ENCODE measurements around the gene NT5C2. TPM values are rescaled to one million over a fixed set of nuclear protein-coding genes. Genes with fewer than 3 reads are reported as not detected.
"Not testable (repeated sequence)": the region's sequence is repeated elsewhere in the genome, so short reads cannot be mapped to it uniquely, and the experiment has no call there.

NT5C2 gene
- total and polyA plus RNA-seq, 4 donors, result 89.2 to 118 (median 94.1) TPM

- peak in 1 of 6 donors; percentile 8 for DNase-seq (ENCODE audit: low read depth in 4 of 6, low spot score in 6 of 6)
- H3K27me3 ChIP-seq (ENCODE audit: control insufficient read depth, insufficient read depth, low read length), result no peaks in the 10 kb centered on the region
- no peak overlapping the region for H3K4me3 ChIP-seq (ENCODE audit: low read depth, low read length)
- WGBS (ENCODE audit: insufficient coverage), result 80% methylated on average over 1 of the region's 1 CpG
- no peaks in the 10 kb centered on the region for H3K9me3 ChIP-seq (ENCODE audit: control insufficient read depth, insufficient read depth, low read length)
- no peaks in the 10 kb centered on the region for H3K4me1 ChIP-seq (ENCODE audit: control insufficient read depth, insufficient read depth, low read length)
- peaks cover 8% of the 10 kb centered on the region for H3K36me3 ChIP-seq (ENCODE audit: control insufficient read depth, insufficient read depth, low read length)
- H3K27ac ChIP-seq (ENCODE audit: low read depth, low read length), result no peak overlapping the region
These were observed 52.6 kb downstream of the NT5C2 start for GRCh38 chr10:103140469-103140868.

- Histone ChIP-seq H3K27ac (ENCODE audit: low read depth, low read length) (no peak overlapping the region), H3K4me1 (ENCODE audit: control insufficient read depth, insufficient read depth, low read length) (no peaks in the 10 kb centered on the region), H3K4me3 (ENCODE audit: low read depth, low read length) (no peak overlapping the region), H3K9me3 (ENCODE audit: control insufficient read depth, insufficient read depth, low read length) (no peaks in the 10 kb centered on the region), H3K27me3 (ENCODE audit: control insufficient read depth, insufficient read depth, low read length) (no peaks in the 10 kb centered on the region), H3K36me3 (ENCODE audit: control insufficient read depth, insufficient read depth, low read length) (peaks cover 8% of the 10 kb centered on the region)
- no peak for DNase-seq (ENCODE audit: low read depth in 4 of 6, low spot score in 6 of 6)
- WGBS (ENCODE audit: insufficient coverage), result 80% methylated on average over 2 of the region's 3 CpGs
These were observed 53.3 kb downstream of the NT5C2 start for GRCh38 chr10:103139803-103140202.

GRCh38 chr10:103135168-103135567, 57.9 kb downstream of the NT5C2 start:
- not testable (repeated sequence) for H3K4me3 ChIP-seq (ENCODE audit: low read depth, low read length); H3K27me3 ChIP-seq (ENCODE audit: control insufficient read depth, insufficient read depth, low read length); DNase-seq (ENCODE audit: low read depth in 4 of 6, low spot score in 6 of 6); H3K27ac ChIP-seq (ENCODE audit: low read depth, low read length); H3K9me3 ChIP-seq (ENCODE audit: control insufficient read depth, insufficient read depth, low read length); H3K4me1 ChIP-seq (ENCODE audit: control insufficient read depth, insufficient read depth, low read length)
- 100% methylated on average over 3 of the region's 3 CpGs for WGBS (ENCODE audit: insufficient coverage)
- peaks cover 10% of the 10 kb centered on the region for H3K36me3 ChIP-seq (ENCODE audit: control insufficient read depth, insufficient read depth, low read length)

GRCh38 chr10:103130910-103131309, 62.2 kb downstream of the NT5C2 start:
- WGBS (ENCODE audit: insufficient coverage), result no CpG with 5 or more reads among the region's 1 CpG
- no peak overlapping the region for H3K27ac ChIP-seq (ENCODE audit: low read depth, low read length)
- DNase-seq (ENCODE audit: low read depth in 4 of 6, low spot score in 6 of 6), result no peak
- no peaks in the 10 kb centered on the region for H3K9me3 ChIP-seq (ENCODE audit: control insufficient read depth, insufficient read depth, low read length)
- no peaks in the 10 kb centered on the region for H3K4me1 ChIP-seq (ENCODE audit: control insufficient read depth, insufficient read depth, low read length)
- no peaks in the 10 kb centered on the region for H3K27me3 ChIP-seq (ENCODE audit: control insufficient read depth, insufficient read depth, low read length)
- H3K36me3 ChIP-seq (ENCODE audit: control insufficient read depth, insufficient read depth, low read length), result peaks cover 8% of the 10 kb centered on the region
- H3K4me3 ChIP-seq (ENCODE audit: low read depth, low read length), result no peak overlapping the region

- not testable (repeated sequence) for H3K4me1 ChIP-seq (ENCODE audit: control insufficient read depth, insufficient read depth, low read length); H3K9me3 ChIP-seq (ENCODE audit: control insufficient read depth, insufficient read depth, low read length); H3K36me3 ChIP-seq (ENCODE audit: control insufficient read depth, insufficient read depth, low read length); H3K27ac ChIP-seq (ENCODE audit: low read depth, low read length); DNase-seq (ENCODE audit: low read depth in 4 of 6, low spot score in 6 of 6); H3K27me3 ChIP-seq (ENCODE audit: control insufficient read depth, insufficient read depth, low read length); H3K4me3 ChIP-seq (ENCODE audit: low read depth, low read length)
- no CpG with 5 or more reads among the region's 5 CpGs for WGBS (ENCODE audit: insufficient coverage)
These were observed 62.9 kb downstream of the NT5C2 start for GRCh38 chr10:103130180-103130579.

- Histone ChIP-seq H3K27ac (ENCODE audit: low read depth, low read length) (no peak overlapping the region), H3K4me3 (ENCODE audit: low read depth, low read length) (no peak overlapping the region), H3K4me1 (ENCODE audit: control insufficient read depth, insufficient read depth, low read length) (no peaks in the 10 kb centered on the region), H3K36me3 (ENCODE audit: control insufficient read depth, insufficient read depth, low read length) (peaks cover 2% of the 10 kb centered on the region), H3K27me3 (ENCODE audit: control insufficient read depth, insufficient read depth, low read length) (no peaks in the 10 kb centered on the region), H3K9me3 (ENCODE audit: control insufficient read depth, insufficient read depth, low read length) (no peaks in the 10 kb centered on the region)
- no CpG with 5 or more reads among the region's 1 CpG for WGBS (ENCODE audit: insufficient coverage)
- DNase-seq (ENCODE audit: low read depth in 4 of 6, low spot score in 6 of 6), result no peak
These were observed 65.8 kb downstream of the NT5C2 start for GRCh38 chr10:103127241-103127640.

GRCh38 chr10:103125323-103126267, 67.5 kb downstream of the NT5C2 start:
- WGBS (ENCODE audit: insufficient coverage), result 86% methylated on average over 3 of the region's 9 CpGs
- no peak overlapping the region for H3K27ac ChIP-seq (ENCODE audit: low read depth, low read length)
- H3K4me1 ChIP-seq (ENCODE audit: control insufficient read depth, insufficient read depth, low read length), result no peaks in the 10 kb centered on the region
- no peak overlapping the region for H3K4me3 ChIP-seq (ENCODE audit: low read depth, low read length)
- peak in 1 of 6 donors; percentile 22 for DNase-seq (ENCODE audit: low read depth in 4 of 6, low spot score in 6 of 6)
- H3K27me3 ChIP-seq (ENCODE audit: control insufficient read depth, insufficient read depth, low read length), result no peaks in the 10 kb centered on the region
- no peaks in the 10 kb centered on the region for H3K36me3 ChIP-seq (ENCODE audit: control insufficient read depth, insufficient read depth, low read length)
- no peaks in the 10 kb centered on the region for H3K9me3 ChIP-seq (ENCODE audit: control insufficient read depth, insufficient read depth, low read length)

GRCh38 chr10:103124420-103125096, 68.5 kb downstream of the NT5C2 start:
- no CpG with 5 or more reads among the region's 4 CpGs for WGBS (ENCODE audit: insufficient coverage)
- no peak overlapping the region for H3K4me3 ChIP-seq (ENCODE audit: low read depth, low read length)
- no peaks in the 10 kb centered on the region for H3K27me3 ChIP-seq (ENCODE audit: control insufficient read depth, insufficient read depth, low read length)
- H3K9me3 ChIP-seq (ENCODE audit: control insufficient read depth, insufficient read depth, low read length), result no peaks in the 10 kb centered on the region
- H3K36me3 ChIP-seq (ENCODE audit: control insufficient read depth, insufficient read depth, low read length), result no peaks in the 10 kb centered on the region
- no peak overlapping the region for H3K27ac ChIP-seq (ENCODE audit: low read depth, low read length)
- H3K4me1 ChIP-seq (ENCODE audit: control insufficient read depth, insufficient read depth, low read length), result no peaks in the 10 kb centered on the region
- DNase-seq (ENCODE audit: low read depth in 4 of 6, low spot score in 6 of 6), result no peak

GRCh38 chr10:103123282-103124024, 69.6 kb downstream of the NT5C2 start:
- Histone ChIP-seq H3K4me1 (ENCODE audit: control insufficient read depth, insufficient read depth, low read length) (no peaks in the 10 kb centered on the region), H3K9me3 (ENCODE audit: control insufficient read depth, insufficient read depth, low read length) (no peaks in the 10 kb centered on the region), H3K27me3 (ENCODE audit: control insufficient read depth, insufficient read depth, low read length) (no peaks in the 10 kb centered on the region), H3K36me3 (ENCODE audit: control insufficient read depth, insufficient read depth, low read length) (no peaks in the 10 kb centered on the region), H3K4me3 (ENCODE audit: low read depth, low read length) (no peak overlapping the region), H3K27ac (ENCODE audit: low read depth, low read length) (no peak overlapping the region)
- 86% methylated on average over 4 of the region's 7 CpGs for WGBS (ENCODE audit: insufficient coverage)
- DNase-seq (ENCODE audit: low read depth in 4 of 6, low spot score in 6 of 6), result no peak

Measured in spinal cord (tissue), 10 donors.